ENCODE measurements around the gene ENKUR. TPM values are rescaled to one million over a fixed set of nuclear protein-coding genes. Genes with fewer than 3 reads are reported as not detected.

The ENKUR gene
- total RNA-seq, 1 experiment from 2014 or later: 0.17 TPM

- ChIA-PET POLR2A (ENCODE audit: low non-redundant PET) (no interaction called here), CTCF (no interaction called here)
- intact Hi-C loops (cut with micrococcal nuclease; ENCODE audit: unreplicated experiment): no loop called here
Measured at GRCh38 chr10:24938076-24938475, 77.9 kb downstream of the ENKUR start.

GRCh38 chr10:24935504-24936292, 80.3 kb downstream of the ENKUR start:
- H3K9me3 ChIP-seq (ENCODE audit: low read depth, low read length, poor library complexity, severe bottlenecking): no peaks in the 10 kb centered on the region
- no peak overlapping the region for H3K4me3 ChIP-seq (ENCODE audit: low read depth, low read length, poor library complexity, severe bottlenecking)
- CTCF ChIA-PET: no interaction called here
- POLR2A ChIA-PET (ENCODE audit: low non-redundant PET): interaction anchor here (0.6 to 0.7 kb wide), 2 partner anchors 17 to 110 kb away, joined by 3 to 4 read pairs; no protein-coding TSS in a partner anchor
- BruUV-seq (replicated peaks): no TSS peak
- TF ChIP-seq CTCF (conservative IDR thresholded peaks at IDR 0.05; ENCODE audit: low read depth, low read length) (no peak), EZH2 (IDR thresholded peaks at IDR 0.05; ENCODE audit: borderline replicate concordance, low read depth, low read length, poor library complexity, severe bottlenecking) (no peak)
- no peak for DNase-seq (ENCODE audit: low spot score)
- H3K4me1 ChIP-seq (ENCODE audit: insufficient read depth, low read length, poor library complexity, severe bottlenecking): peaks cover 2% of the 10 kb centered on the region
- H3K27ac ChIP-seq (ENCODE audit: low read depth, low read length, poor library complexity, severe bottlenecking): no peak overlapping the region
- no peaks in the 10 kb centered on the region for H3K27me3 ChIP-seq (replicated peaks; ENCODE audit: insufficient read depth, low read depth, low read length, poor library complexity)
- no peaks in the 10 kb centered on the region for H3K36me3 ChIP-seq (ENCODE audit: insufficient read depth, low read length, poor library complexity, severe bottlenecking)
- intact Hi-C loops (cut with micrococcal nuclease; ENCODE audit: unreplicated experiment): no loop called here

More at GRCh38 chr10:24938076-24938475, 77.9 kb downstream of the ENKUR start:
- H3K27me3 ChIP-seq (replicated peaks; ENCODE audit: insufficient read depth, low read depth, low read length, poor library complexity): no peaks in the 10 kb centered on the region
- no peak for DNase-seq (ENCODE audit: low spot score)
- no peak overlapping the region for H3K27ac ChIP-seq (ENCODE audit: low read depth, low read length, poor library complexity, severe bottlenecking)
- no peak for TF ChIP-seq EZH2 (IDR thresholded peaks at IDR 0.05; ENCODE audit: borderline replicate concordance, low read depth, low read length, poor library complexity, severe bottlenecking)
- TF ChIP-seq CTCF (conservative IDR thresholded peaks at IDR 0.05; ENCODE audit: low read depth, low read length): no peak
- H3K36me3 ChIP-seq (ENCODE audit: insufficient read depth, low read length, poor library complexity, severe bottlenecking): no peaks in the 10 kb centered on the region
- H3K9me3 ChIP-seq (ENCODE audit: low read depth, low read length, poor library complexity, severe bottlenecking): no peaks in the 10 kb centered on the region
- no peak overlapping the region for H3K4me3 ChIP-seq (ENCODE audit: low read depth, low read length, poor library complexity, severe bottlenecking)
- H3K4me1 ChIP-seq (ENCODE audit: insufficient read depth, low read length, poor library complexity, severe bottlenecking): no peaks in the 10 kb centered on the region
- BruUV-seq (replicated peaks): no TSS peak

Other genes starting within 250 kb of the ENKUR start
- 49.7 and 49.8 TPM in 2 replicates for gene PRTFDC1, start 63.6 kb downstream of the ENKUR start, total RNA-seq (2021)
- 6.2 and 7.1 TPM in 2 replicates for gene THNSL1, start 454 bp upstream of the ENKUR start, total RNA-seq (2021)
- not detected in 2 replicates for gene GPR158, start 158.8 kb upstream of the ENKUR start, total RNA-seq (2021)

Measured in A673 (cell line).